CD14-positive monocyte (primary cell): ENCODE measurements around the gene SNX4. TPM values are rescaled to one million over a fixed set of nuclear protein-coding genes. Genes with fewer than 3 reads are reported as not detected.

ENCODE experiments used
- DNase-seq, 3 donors: peaks; one replicate each; pipeline ENCODE4 v3.0.0-alpha.2; 2011 to 2022
- H2AFZ ChIP-seq: 2 replicates; pipeline ENCODE4 v1.6.0; 2012; ENCODE audit warnings: mild to moderate bottlenecking, low read depth, low read length, inconsistent platforms; ENCODE audit not compliant: insufficient read depth, poor library complexity, severe bottlenecking
- H3K27ac ChIP-seq, 2 donors: 1 replicate in 1 of 2; 2 replicates in 1 of 2; pipeline ENCODE4 v1.5.1; 2012 to 2013; ENCODE audit warnings: low read length in 2 of 2, control low read depth in 1 of 2, inconsistent platforms in 1 of 2, low read depth in 1 of 2, mild to moderate bottlenecking in 1 of 2
- H3K27me3 ChIP-seq, 2 donors: one replicate each; pipeline versions ENCODE4 v1.6.0 to v1.6.1; 2011 to 2013; ENCODE audit warnings: low read length in 2 of 2; ENCODE audit not compliant: control insufficient read depth in 2 of 2, insufficient read depth in 2 of 2
- H3K36me3 ChIP-seq, 2 donors: replicated peaks in 1 of 2; 1 replicate in 1 of 2; 2 replicates in 1 of 2; pipeline versions ENCODE4 v1.5.1 to v1.6.1; 2012 to 2013; ENCODE audit warnings: low read length in 2 of 2, control low read depth in 1 of 2, inconsistent platforms in 1 of 2, mild to moderate bottlenecking in 1 of 2; ENCODE audit not compliant: insufficient read depth in 2 of 2, control insufficient read depth in 1 of 2
- H3K4me1 ChIP-seq, 2 donors: 1 replicate in 1 of 2; 2 replicates in 1 of 2; pipeline versions ENCODE4 v1.5.1 to v1.6.1; 2012 to 2013; ENCODE audit warnings: low read length in 2 of 2, control low read depth in 1 of 2, inconsistent platforms in 1 of 2, mild to moderate bottlenecking in 1 of 2, moderate library complexity in 1 of 2; ENCODE audit not compliant: insufficient read depth in 2 of 2, control insufficient read depth in 1 of 2
- H3K4me2 ChIP-seq: replicated peaks from 2 replicates; pipeline ENCODE3; 2012; ENCODE audit warnings: low read length, moderate library complexity, mild to moderate bottlenecking; ENCODE audit not compliant: poor library complexity, severe bottlenecking; ENCODE audit errors: extremely low read depth
- H3K4me3 ChIP-seq, 3 experiments: fragments of 200-600 bp in 1 of 3; sonication (generic) in 1 of 3; replicated peaks in 1 of 3; 1 replicate in 2 of 3; 2 replicates in 1 of 3; pipeline ENCODE4 v1.5.1; 2011 to 2013; ENCODE audit warnings: low read length in 3 of 3, mild to moderate bottlenecking in 3 of 3, control low read depth in 2 of 3, low read depth in 2 of 3, inconsistent platforms in 1 of 3, moderate library complexity in 1 of 3
- H3K79me2 ChIP-seq: 2 replicates; pipeline ENCODE4 v1.6.0; 2012; ENCODE audit warnings: mild to moderate bottlenecking, control low read depth, inconsistent platforms, low read length, moderate library complexity; ENCODE audit not compliant: insufficient read depth
- H3K9ac ChIP-seq: 2 replicates; pipeline ENCODE4 v1.6.0; 2017; ENCODE audit warnings: low read length, mild to moderate bottlenecking; ENCODE audit not compliant: insufficient read depth, poor library complexity, severe bottlenecking
- H3K9me3 ChIP-seq, 2 donors: replicated peaks in 1 of 2; 1 replicate in 1 of 2; 2 replicates in 1 of 2; pipeline versions ENCODE4 v1.5.1 to v1.6.1; 2012 to 2013; ENCODE audit warnings: low read length in 2 of 2, control low read depth in 1 of 2; ENCODE audit not compliant: control insufficient read depth in 1 of 2, insufficient read depth in 1 of 2
- H4K20me1 ChIP-seq: 2 replicates; pipeline ENCODE4 v1.6.0; 2012; ENCODE audit warnings: mild to moderate bottlenecking, low read length, control low read depth, moderate library complexity; ENCODE audit not compliant: insufficient read depth
- H3K27ac Mint-ChIP-seq, 7 donors: one replicate each; pipeline ENCODE4 v1.8.0; 2020; ENCODE audit warnings: mild to moderate bottlenecking in 7 of 7, mixed read lengths in 7 of 7, moderate library complexity in 6 of 7, inconsistent platforms in 2 of 7
- H3K27me3 Mint-ChIP-seq, 3 donors: one replicate each; pipeline ENCODE4 v1.8.0; 2021 to 2022; ENCODE audit warnings: low read depth in 3 of 3, mild to moderate bottlenecking in 3 of 3, mixed read lengths in 3 of 3, moderate library complexity in 3 of 3, inconsistent platforms in 1 of 3
- H3K36me3 Mint-ChIP-seq, 2 donors: one replicate each; pipeline ENCODE4 v1.8.0; 2020; ENCODE audit warnings: mixed read lengths in 2 of 2, inconsistent platforms in 1 of 2, mild to moderate bottlenecking in 1 of 2
- H3K4me1 Mint-ChIP-seq: one replicate; pipeline ENCODE4 v1.8.0; 2020; ENCODE audit warnings: mild to moderate bottlenecking, mixed read lengths
- H3K4me3 Mint-ChIP-seq, 2 donors: one replicate each; pipeline ENCODE4 v1.8.0; 2020; ENCODE audit warnings: mild to moderate bottlenecking in 2 of 2, mixed read lengths in 2 of 2, moderate library complexity in 1 of 2
- H3K9me3 Mint-ChIP-seq, 7 donors: one replicate each; pipeline ENCODE4 v1.8.0; 2020 to 2022; ENCODE audit warnings: mixed read lengths in 7 of 7, mild to moderate bottlenecking in 6 of 7, moderate library complexity in 6 of 7, inconsistent platforms in 2 of 7
- CTCF ChIP-seq: fragments of 200-600 bp; IDR thresholded peaks from one replicate; pipeline ENCODE4 v1.8.0; 2022; ENCODE audit warnings: antibody characterized with exemption, mild to moderate bottlenecking
- WGBS: methylation state at CpG from one replicate; pipeline ENCODE4 v1.1.5; 2013; ENCODE audit warnings: missing lambda C conversion rate; ENCODE audit not compliant: insufficient coverage; 5-methylcytosine and 5-hydroxymethylcytosine counted together
- intact Hi-C, 2 donors: fragments of 100-400 bp; cut with micrococcal nuclease; formaldehyde crosslinking; loops; one replicate each; pipeline versions ENCODE4 v1.15.0 to v1.15.1; 2023
- polyA plus RNA-seq, 3 donors: library from polyadenylated mRNA; depleted of rRNA in 1 of 3; unstranded in 2 of 3; stranded (reverse) in 1 of 3; fragments of 300-500 nt in 2 of 3; fragments of >200 nt in 1 of 3; fragmentation: Illumina TruSeq in 2 of 3; gene quantifications; 1 replicate in 2 of 3; 2 replicates in 1 of 3; pipeline ENCODE4 v1.2.3, GENCODE V29; 2012 to 2021

The SNX4 gene
- polyA plus RNA-seq, 3 donors = 6.8 to 51.5 (median 40.8) TPM

- no peak for DNase-seq
- no peak overlapping the region for H3K27ac Mint-ChIP-seq
- no peaks in the 10 kb centered on the region for H3K36me3 Mint-ChIP-seq
- peaks cover 0 to 8% (median 0%) of the 10 kb centered on the region in 7 donors for H3K9me3 Mint-ChIP-seq
- intact Hi-C loops = loop anchor here in 1 of 2 donors (10.0 kb wide), 1 partner anchor 507 kb away; no protein-coding TSS in a partner anchor
- no peak overlapping the region for H3K4me3 Mint-ChIP-seq
- Histone ChIP-seq H3K79me2 (no peaks in the 10 kb centered on the region), H3K36me3 (no peaks in the 10 kb centered on the region), H3K4me1 (no peaks in the 10 kb centered on the region), H3K27me3 (no peaks in the 10 kb centered on the region), H2AFZ (no peak overlapping the region), H3K9me3 (no peaks in the 10 kb centered on the region), H3K4me3 (no peak overlapping the region), H3K9ac (no peak overlapping the region), H3K27ac (no peak overlapping the region), H4K20me1 (no peaks in the 10 kb centered on the region), H3K4me2 (no peak overlapping the region)
- peaks cover 0 to 2% (median 0%) of the 10 kb centered on the region in 3 donors for H3K27me3 Mint-ChIP-seq
- WGBS = 83% methylated on average over 1 of the region's 5 CpGs
- no peaks in the 10 kb centered on the region for H3K4me1 Mint-ChIP-seq
- TF ChIP-seq CTCF = no peak
These were observed 87.9 kb downstream of the SNX4 start for GRCh38 chr3:125431912-125432790.

GRCh38 chr3:125431391-125431790 is 88.6 kb downstream of the SNX4 start:
- Mint-ChIP-seq H3K27me3 (peaks cover 0 to 2% (median 0%) of the 10 kb centered on the region in 3 donors), H3K4me1 (no peaks in the 10 kb centered on the region), H3K27ac (no peak overlapping the region), H3K9me3 (peaks cover 0 to 8% (median 0%) of the 10 kb centered on the region in 7 donors), H3K4me3 (no peak overlapping the region), H3K36me3 (no peaks in the 10 kb centered on the region)
- Histone ChIP-seq H3K4me2 (no peak overlapping the region), H3K27me3 (no peaks in the 10 kb centered on the region), H3K27ac (no peak overlapping the region), H3K36me3 (no peaks in the 10 kb centered on the region), H3K4me3 (no peak overlapping the region), H4K20me1 (no peaks in the 10 kb centered on the region), H3K4me1 (no peaks in the 10 kb centered on the region), H3K9me3 (no peaks in the 10 kb centered on the region), H3K79me2 (no peaks in the 10 kb centered on the region), H2AFZ (no peak overlapping the region), H3K9ac (no peak overlapping the region)
- no peak for DNase-seq
- intact Hi-C loops = loop anchor here in 1 of 2 donors (10.0 kb wide), 1 partner anchor 507 kb away; no protein-coding TSS in a partner anchor
- 100% methylated on average over 1 of the region's 2 CpGs for WGBS
- TF ChIP-seq CTCF = no peak
